Measurements from ENCODE around the gene SH3PXD2B. TPM values are rescaled to one million over a fixed set of nuclear protein-coding genes. Genes with fewer than 3 reads are reported as not detected.
"Not testable (repeated sequence)": the region's sequence is repeated elsewhere in the genome, so short reads cannot be mapped to it uniquely, and the experiment has no call there.

SH3PXD2B gene
- total RNA-seq, 4 donors from 2014 or later = 13.5 to 43.5 (median 28.1) TPM

- intact Hi-C loops (cut with DNase I; ENCODE audit: low total_unique reads) = no loop called here
- TF ChIP-seq POLR2A (IDR thresholded peaks at IDR 0.05) = no peak
- no peak for TF ChIP-seq CTCF (IDR thresholded peaks at IDR 0.05)
- WGBS, 2 donors = 82 to 86% methylated on average over 8 to 9 of the region's 9 CpGs
These were observed 48.9 kb downstream of the SH3PXD2B start for GRCh38 chr5:172405226-172406107.

GRCh38 chr5:172404746-172405145, 49.6 kb downstream of the SH3PXD2B start:
- no peak overlapping the region for H3K4me3 ChIP-seq (ENCODE audit: low read depth, poor library complexity, severe bottlenecking)
- TF ChIP-seq CTCF (IDR thresholded peaks at IDR 0.05) (no peak), POLR2A (IDR thresholded peaks at IDR 0.05) (no peak)
- WGBS, 2 donors = 97% methylated on average over 4 of the region's 4 CpGs
- DNase-seq (ENCODE audit: low spot score in 2 of 2) = no peak
- intact Hi-C loops (cut with DNase I; ENCODE audit: low total_unique reads) = no loop called here

More at GRCh38 chr5:172405226-172406107, 48.9 kb downstream of the SH3PXD2B start:
- H3K4me3 ChIP-seq (ENCODE audit: low read depth, poor library complexity, severe bottlenecking) = no peak overlapping the region
- DNase-seq (ENCODE audit: low spot score in 2 of 2) = no peak

GRCh38 chr5:172403817-172404216, 50.5 kb downstream of the SH3PXD2B start:
- H3K4me3 ChIP-seq (ENCODE audit: low read depth, poor library complexity, severe bottlenecking) = no peak overlapping the region
- intact Hi-C loops (cut with DNase I; ENCODE audit: low total_unique reads) = no loop called here
- no peak for DNase-seq (ENCODE audit: low spot score in 2 of 2)
- no peak for TF ChIP-seq POLR2A (IDR thresholded peaks at IDR 0.05)
- no peak for TF ChIP-seq CTCF (IDR thresholded peaks at IDR 0.05)
- 67 to 76% methylated on average over 7 of the region's 7 CpGs for WGBS, 2 donors

DNA sequence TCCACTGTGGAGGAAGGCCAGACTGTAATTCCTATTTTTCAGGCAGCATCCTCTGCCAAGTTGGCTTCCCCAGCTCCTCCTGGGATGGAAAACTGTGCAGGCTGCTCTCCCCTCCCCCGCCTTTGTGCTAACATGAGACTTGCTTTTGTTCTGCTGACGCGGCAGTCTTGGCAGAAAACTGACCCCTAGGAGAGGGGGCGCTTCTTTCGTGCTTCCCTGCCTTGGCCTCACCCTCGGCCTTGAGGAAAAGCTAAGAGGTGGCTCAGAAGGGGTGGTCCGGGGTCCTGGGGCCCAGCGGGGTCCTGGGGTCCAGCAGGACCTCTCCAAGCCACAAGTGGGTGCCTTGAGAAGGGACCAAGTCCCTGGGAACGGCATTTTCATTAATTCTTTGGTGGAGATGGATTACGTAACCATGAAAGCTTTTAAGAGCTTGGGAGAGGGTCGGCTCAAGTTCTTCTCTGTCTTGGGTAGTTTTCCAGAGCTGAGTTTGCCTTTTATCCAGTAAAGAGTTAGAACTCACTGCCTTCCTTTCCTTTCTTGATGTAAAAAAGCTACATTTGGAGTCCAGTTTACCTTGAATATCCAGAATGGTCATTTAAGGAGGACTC, 51.0 kb downstream of the SH3PXD2B start:
- peak in 1 of 2 donors; percentile 57 for DNase-seq (ENCODE audit: low spot score in 2 of 2)
- no peak overlapping the region for H3K4me3 ChIP-seq (ENCODE audit: low read depth, poor library complexity, severe bottlenecking)
- intact Hi-C loops (cut with DNase I; ENCODE audit: low total_unique reads) = no loop called here
- WGBS, 2 donors = 57 to 61% methylated on average over 11 of the region's 11 CpGs
- TF ChIP-seq CTCF (IDR thresholded peaks at IDR 0.05) (no peak), POLR2A (IDR thresholded peaks at IDR 0.05) (no peak)

- intact Hi-C loops (cut with DNase I; ENCODE audit: low total_unique reads) = no loop called here
- no peak for DNase-seq (ENCODE audit: low spot score in 2 of 2)
- H3K4me3 ChIP-seq (ENCODE audit: low read depth, poor library complexity, severe bottlenecking) = no peak overlapping the region
- TF ChIP-seq CTCF (IDR thresholded peaks at IDR 0.05) (no peak), POLR2A (IDR thresholded peaks at IDR 0.05) (no peak)
- 62 to 63% methylated on average over 13 of the region's 13 CpGs for WGBS, 2 donors
These were observed 51.7 kb downstream of the SH3PXD2B start for GRCh38 chr5:172402531-172403188.

DNA sequence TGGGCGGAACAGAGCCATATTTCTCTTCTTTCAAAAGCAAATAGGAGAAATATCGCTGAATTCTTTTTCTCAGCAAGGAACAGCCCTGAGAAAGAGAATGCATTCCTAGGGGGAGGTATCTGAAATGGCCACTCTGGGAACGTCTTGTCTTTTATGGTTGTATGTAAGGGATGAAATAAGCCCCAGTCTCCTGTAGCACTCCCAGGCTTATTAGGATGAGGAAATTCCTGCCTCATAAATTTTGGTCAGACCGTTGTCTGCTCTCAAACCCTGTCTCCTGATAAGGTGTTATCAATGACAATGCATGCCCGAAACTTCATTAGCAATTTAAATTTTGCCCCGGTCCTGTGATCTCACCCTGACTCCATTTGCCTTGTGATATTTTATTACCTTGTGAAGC, 52.3 kb downstream of the SH3PXD2B start:
- 80 to 82% methylated on average over 6 of the region's 6 CpGs for WGBS, 2 donors
- intact Hi-C loops (cut with DNase I; ENCODE audit: low total_unique reads); H3K4me3 ChIP-seq (ENCODE audit: low read depth, poor library complexity, severe bottlenecking): not testable (repeated sequence)

More for the DNA sequence above, 52.3 kb downstream of the SH3PXD2B start:
- DNase-seq (ENCODE audit: low spot score in 2 of 2) = not testable (repeated sequence)

Data from lower leg skin (tissue), 4 donors.